ENCODE data around the gene SLC12A1.

DNA sequence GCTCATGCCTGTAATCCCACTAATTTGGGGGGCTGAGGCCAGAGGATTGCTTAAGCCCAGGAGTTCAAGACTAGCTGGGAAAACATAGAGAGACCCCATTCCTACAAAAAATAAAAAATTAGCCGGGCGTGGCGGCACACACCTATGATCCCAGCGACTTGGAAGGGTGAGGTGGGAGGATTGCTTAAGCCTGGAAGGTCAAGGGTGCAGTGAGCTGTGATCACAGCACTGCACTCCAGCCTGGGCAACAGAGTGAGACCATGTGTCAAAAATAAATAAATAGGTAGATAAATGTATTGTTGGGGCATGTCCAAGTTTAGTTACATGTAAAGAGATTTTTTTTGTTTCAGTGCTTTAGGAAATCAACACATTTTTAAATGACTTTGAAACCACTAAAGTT lies 36.4 kb downstream of the SLC12A1 start:
- TF ChIP-seq, protein P1, sequence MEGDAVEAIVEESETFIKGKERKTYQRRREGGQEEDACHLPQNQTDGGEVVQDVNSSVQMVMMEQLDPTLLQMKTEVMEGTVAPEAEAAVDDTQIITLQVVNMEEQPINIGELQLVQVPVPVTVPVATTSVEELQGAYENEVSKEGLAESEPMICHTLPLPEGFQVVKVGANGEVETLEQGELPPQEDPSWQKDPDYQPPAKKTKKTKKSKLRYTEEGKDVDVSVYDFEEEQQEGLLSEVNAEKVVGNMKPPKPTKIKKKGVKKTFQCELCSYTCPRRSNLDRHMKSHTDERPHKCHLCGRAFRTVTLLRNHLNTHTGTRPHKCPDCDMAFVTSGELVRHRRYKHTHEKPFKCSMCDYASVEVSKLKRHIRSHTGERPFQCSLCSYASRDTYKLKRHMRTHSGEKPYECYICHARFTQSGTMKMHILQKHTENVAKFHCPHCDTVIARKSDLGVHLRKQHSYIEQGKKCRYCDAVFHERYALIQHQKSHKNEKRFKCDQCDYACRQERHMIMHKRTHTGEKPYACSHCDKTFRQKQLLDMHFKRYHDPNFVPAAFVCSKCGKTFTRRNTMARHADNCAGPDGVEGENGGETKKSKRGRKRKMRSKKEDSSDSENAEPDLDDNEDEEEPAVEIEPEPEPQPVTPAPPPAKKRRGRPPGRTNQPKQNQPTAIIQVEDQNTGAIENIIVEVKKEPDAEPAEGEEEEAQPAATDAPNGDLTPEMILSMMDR (conservative IDR thresholded peaks at IDR 0.05; ENCODE audit: low read length) = no peak
- TF ChIP-seq EZH2phosphoT487 (IDR thresholded peaks at IDR 0.05; ENCODE audit: borderline replicate concordance, low read depth, low read length) = no peak

Measured in OCI-LY7 (cell line).